GM21515 (cell line): ENCODE results near the gene ELL.

Experiments used
- ATAC-seq: cut with Tn5 transposase; IDR thresholded peaks from one replicate; pipeline ENCODE4 v1.9.1; 2021; ENCODE audit not compliant: unreplicated experiment

ELL gene

DNA sequence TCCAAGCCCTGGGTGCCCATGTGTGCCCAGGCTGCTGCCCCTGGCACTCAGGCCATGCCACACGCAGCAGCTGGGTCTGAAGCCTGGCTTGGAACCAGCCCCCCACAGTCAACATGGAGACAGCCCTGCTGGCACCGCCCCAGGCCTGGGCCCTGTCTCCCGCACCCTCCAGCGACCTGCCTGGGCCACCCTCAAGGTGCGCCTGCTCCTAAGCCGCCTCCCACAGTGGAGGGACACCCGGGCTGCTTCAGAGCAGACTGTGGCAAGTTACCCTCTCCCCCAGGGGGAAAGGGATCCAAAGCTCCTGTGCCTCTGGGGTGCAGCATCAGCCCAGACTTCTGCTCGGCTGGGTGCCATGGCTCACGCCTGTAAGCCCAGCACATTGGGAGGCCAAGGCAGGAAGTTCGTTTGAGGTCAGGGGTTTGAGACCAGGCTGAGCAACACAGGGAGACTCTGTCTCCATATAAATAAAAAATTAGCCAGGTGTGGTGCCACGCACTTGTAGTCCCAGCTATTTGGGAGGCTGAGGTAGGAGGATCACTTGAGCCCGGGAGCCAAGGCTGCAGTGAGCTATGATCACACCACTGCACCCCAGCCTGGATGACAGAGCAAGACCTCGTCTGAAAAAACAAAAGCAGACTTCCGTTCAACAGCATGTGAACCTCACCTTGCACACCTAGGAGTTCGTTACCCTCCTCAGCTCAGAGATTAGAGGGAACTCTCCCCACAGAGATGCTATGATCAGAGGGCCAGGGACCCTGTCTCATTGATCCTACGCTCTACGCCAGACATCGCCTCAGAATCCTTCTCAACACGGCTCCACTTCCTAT lies 15.6 kb downstream of the ELL start:
- ATAC-seq, result no peak

- no peak for ATAC-seq
These were observed 16.8 kb downstream of the ELL start for GRCh38 chr19:18504886-18505610.

GRCh38 chr19:18503971-18504885 lies 17.6 kb downstream of the ELL start:
- no peak for ATAC-seq

GRCh38 chr19:18503337-18503970 lies 18.4 kb downstream of the ELL start:
- no peak for ATAC-seq

GRCh38 chr19:18502638-18503294 lies 19.1 kb downstream of the ELL start:
- no peak for ATAC-seq

DNA sequence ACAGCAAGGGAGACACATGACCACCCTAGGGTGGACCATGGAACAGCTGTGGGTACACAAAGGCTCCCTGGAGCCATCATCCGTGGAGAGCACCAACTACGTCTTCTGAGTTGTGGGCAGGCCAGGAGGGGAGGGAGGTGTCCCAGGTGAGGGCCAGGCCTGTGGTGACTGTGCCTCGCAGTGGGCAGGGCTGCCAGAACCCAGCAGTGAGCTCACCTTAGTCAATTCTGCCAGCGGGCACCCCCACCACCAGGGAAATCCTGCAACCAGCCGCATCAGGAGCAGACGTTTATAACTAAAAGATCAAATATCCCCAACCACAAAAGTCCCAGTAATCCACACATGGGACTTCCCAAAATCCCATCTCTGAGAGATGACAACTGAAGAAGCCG lies 19.6 kb downstream of the ELL start:
- ATAC-seq, result no peak

DNA sequence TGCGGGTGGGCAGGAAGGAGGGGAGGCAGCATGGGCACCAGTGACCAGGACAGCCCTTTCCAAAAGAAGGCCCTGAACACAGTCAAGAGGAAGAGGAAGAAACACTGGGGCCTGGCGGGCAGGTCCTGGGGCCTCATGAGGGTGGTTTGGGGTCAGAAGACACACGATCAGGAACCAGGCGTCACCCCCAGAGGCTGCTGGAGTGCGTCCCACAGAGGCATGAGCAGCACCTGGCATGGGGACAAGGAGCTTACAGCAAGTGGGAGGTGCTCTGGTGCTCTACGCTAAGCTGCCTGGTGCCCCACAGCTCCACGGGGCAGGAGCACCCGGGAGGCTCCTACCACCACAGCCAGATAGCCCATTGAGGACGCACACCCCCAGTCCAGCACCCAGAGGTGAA lies 20.0 kb downstream of the ELL start:
- ATAC-seq, result no peak

- no peak for ATAC-seq
These were observed 20.5 kb downstream of the ELL start for GRCh38 chr19:18501351-18501750.

DNA sequence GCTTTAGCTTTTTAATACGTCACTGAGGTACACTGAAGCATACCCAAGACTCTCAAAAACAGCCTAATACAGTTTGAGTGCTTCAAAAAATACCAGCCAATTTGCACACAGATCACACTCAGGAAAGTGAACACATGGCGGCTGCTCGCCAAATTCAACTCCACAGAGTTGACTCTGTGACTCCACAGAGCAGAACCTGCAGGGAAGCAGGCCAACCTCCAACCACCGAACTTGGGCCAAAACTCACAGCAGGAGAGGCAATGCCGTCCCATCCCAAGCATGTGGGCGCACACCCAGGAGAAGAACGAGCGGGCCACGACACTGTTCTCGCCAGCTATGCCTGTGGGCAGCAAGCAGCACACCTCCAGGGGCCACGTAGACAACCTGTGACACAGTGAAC lies 21.1 kb downstream of the ELL start:
- ATAC-seq, result no peak

DNA sequence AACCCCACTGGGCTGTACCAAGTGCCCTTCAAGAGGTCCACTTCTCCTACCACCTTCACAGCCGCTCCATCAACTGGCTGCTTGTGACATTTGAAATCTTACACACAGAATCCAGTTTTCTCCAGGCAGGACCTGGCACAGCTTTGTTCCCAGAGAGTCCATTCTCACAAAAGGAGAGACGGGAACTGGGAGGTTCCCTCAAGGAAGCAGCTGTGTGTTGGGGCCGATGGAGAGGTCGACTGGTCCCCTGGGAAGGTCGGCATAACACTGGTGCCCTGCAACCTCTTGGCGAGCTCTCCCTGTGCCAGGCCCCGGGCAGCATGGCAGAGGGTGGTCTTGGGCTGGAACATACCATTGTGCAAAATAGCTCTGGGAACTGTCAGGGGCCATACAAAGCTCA lies 21.5 kb downstream of the ELL start:
- ATAC-seq, result no peak

DNA sequence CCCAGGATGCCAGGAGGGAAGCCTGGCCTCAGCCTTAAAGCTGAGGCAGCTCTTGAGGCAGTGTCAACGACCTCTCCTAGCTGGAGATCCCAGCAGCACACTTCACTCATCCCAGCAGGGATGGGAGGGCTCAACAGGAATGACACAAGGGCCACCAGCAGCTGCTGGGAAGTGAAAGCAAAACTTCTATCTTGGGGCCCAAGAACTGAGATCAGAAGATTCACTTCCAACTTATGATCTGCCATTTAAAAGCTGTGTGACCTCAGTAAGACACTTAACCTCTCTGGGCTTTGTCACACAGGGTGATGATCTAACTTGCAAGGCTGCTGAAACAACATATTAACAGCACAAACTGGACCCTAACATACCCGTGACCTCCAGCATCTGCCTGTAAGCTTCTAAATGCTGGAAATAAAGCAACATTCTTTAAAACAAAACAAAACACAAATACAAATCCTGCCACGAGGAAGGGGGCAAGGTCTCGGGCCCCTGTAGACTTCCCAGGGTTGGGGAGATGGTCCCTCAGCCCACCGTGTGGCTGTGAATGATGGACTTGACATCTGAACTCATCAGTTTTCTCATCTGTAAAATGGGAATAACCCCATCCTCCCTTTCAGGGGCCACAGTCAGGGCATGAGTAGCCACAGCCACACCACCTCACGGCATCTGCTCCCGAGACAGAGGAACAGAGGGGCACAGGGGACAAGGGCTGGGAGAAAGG lies 22.7 kb downstream of the ELL start:
- no peak for ATAC-seq

DNA sequence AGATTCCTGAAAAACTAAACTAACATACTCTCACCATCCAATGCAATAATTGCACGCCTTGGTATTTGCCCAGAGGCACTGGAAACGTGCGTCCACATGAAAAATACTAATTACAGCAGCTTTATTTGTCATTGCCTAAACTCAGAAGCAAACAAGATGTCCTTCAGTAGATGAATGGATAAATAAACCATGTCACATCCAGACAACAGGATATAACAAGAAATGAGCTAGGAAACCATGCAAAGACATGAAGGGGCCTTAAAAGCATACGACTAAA lies 25.0 kb downstream of the ELL start:
- ATAC-seq, result no peak

GRCh38 chr19:18496167-18496979 lies 25.5 kb downstream of the ELL start:
- ATAC-seq, result no peak

DNA sequence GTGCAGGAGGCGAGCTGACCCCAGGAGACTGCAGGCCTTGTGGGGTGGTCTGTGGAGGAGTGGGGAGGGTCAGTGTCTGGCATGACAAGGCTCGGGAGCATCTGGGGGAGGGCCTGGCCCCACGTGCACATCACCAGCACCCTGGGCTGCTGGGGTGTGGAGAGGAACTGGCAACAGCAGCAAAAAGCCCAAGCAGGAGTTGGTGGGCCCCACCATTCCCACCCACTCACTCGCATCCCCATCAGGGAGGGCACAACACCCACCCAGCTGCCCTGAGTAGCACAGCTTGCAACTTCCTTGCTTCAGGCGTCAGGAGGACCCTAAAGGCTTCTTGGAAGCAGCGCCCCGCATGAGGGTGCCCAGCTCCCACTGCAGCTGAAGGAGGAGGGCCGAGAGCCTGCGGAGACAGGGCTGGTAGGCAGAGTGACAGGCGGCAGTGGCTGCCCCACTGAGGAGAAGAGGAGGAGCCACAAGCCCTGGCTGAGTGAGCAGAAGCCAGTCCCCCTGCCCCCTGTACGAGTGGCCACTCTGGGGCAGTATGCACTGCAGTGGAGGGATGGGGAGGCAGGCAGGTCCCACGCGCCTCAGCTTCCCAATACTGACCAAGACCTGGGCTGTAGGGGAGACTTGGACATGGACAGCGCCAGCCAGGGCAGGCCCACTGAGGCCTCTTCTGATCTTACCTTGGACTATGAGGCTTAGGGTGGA lies 26.5 kb downstream of the ELL start:
- ATAC-seq, result no peak

DNA sequence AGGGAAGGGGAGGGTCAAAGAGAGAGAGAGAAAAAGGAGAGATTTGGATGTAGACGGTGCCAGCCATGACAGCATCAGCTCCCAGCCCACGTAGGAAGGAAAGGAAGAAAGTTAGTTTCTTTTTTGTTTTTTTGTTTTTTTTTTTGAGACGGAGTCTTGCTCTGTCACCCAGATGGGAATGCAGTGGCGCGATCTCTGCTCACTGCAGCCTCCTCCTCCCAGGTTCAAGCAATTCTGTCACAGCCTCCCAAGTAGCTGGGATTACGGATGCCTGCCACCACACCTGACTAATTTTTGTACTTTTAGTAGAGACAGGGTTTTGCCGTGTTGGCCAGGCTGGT lies 27.6 kb downstream of the ELL start:
- no peak for ATAC-seq

- no peak for ATAC-seq
These were observed 28.2 kb downstream of the ELL start for GRCh38 chr19:18493440-18494266.

- no peak for ATAC-seq
These were observed 29.6 kb downstream of the ELL start for GRCh38 chr19:18491995-18492953.
